ENCODE measurements around the gene GRIN2A.

DNA sequence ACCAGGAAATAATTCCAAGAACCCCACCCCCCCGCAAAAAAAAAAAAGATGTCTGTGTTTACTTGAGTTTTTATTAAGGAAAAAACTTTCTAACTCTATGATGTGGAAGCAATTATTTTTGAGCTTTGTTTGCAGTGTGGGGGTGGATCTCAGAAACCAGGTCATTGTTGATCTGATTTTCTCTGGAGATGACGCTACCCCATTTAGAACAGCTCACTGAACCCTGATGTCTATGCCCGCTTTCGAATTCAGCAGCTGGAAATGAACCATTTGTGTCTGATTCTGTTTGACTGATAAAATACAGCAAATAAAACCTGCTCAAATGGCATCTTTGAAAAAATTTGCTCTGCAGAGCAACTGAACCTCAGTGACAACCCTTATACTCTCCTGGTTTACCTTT lies 368.6 kb downstream of the GRIN2A start:
- TF ChIP-seq POLR2AphosphoS5 (IDR thresholded peaks at IDR 0.05) (no peak), POLR2A (IDR thresholded peaks at IDR 0.05) (no peak)
- TF ChIP-seq, protein P1, sequence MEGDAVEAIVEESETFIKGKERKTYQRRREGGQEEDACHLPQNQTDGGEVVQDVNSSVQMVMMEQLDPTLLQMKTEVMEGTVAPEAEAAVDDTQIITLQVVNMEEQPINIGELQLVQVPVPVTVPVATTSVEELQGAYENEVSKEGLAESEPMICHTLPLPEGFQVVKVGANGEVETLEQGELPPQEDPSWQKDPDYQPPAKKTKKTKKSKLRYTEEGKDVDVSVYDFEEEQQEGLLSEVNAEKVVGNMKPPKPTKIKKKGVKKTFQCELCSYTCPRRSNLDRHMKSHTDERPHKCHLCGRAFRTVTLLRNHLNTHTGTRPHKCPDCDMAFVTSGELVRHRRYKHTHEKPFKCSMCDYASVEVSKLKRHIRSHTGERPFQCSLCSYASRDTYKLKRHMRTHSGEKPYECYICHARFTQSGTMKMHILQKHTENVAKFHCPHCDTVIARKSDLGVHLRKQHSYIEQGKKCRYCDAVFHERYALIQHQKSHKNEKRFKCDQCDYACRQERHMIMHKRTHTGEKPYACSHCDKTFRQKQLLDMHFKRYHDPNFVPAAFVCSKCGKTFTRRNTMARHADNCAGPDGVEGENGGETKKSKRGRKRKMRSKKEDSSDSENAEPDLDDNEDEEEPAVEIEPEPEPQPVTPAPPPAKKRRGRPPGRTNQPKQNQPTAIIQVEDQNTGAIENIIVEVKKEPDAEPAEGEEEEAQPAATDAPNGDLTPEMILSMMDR (IDR thresholded peaks at IDR 0.05 in 8 of 11, conservative IDR thresholded peaks at IDR 0.05 in 3 of 11): no peak

Data from spleen (tissue), 7 donors.